Neuronal stem cell (in vitro differentiated cells): Measurements from ENCODE around the gene PKP4.

Experiments used
- DNase-seq: peaks from one replicate; pipeline ENCODE4 v3.0.0-alpha.2; 2013; ENCODE audit warnings: low spot score
- H2AFZ ChIP-seq: one replicate; pipeline ENCODE4 v1.6.1; 2013; ENCODE audit warnings: mild to moderate bottlenecking, low read length, inconsistent platforms
- H2AK5ac ChIP-seq: 2 replicates; pipeline ENCODE4 v1.6.1; 2013; ENCODE audit warnings: low read depth, mild to moderate bottlenecking, inconsistent platforms, low read length, moderate library complexity, mixed read lengths
- H2BK120ac ChIP-seq: 2 replicates; pipeline ENCODE4 v1.6.1; 2013; ENCODE audit warnings: low read depth, mild to moderate bottlenecking, inconsistent platforms, low read length, moderate library complexity, mixed read lengths
- H2BK12ac ChIP-seq: one replicate; pipeline ENCODE4 v1.6.1; 2013; ENCODE audit warnings: low read length, inconsistent platforms
- H2BK15ac ChIP-seq: 2 replicates; pipeline ENCODE4 v1.6.1; 2013; ENCODE audit warnings: mild to moderate bottlenecking, low read length, inconsistent platforms, mixed read lengths
- H2BK5ac ChIP-seq: one replicate; pipeline ENCODE4 v1.6.1; 2013; ENCODE audit warnings: inconsistent platforms, mild to moderate bottlenecking, low read length, moderate library complexity
- H3K14ac ChIP-seq: one replicate; pipeline ENCODE4 v1.6.1; 2013; ENCODE audit warnings: low read length, inconsistent platforms
- H3K18ac ChIP-seq: 2 replicates; pipeline ENCODE4 v1.6.1; 2013; ENCODE audit warnings: low read length, inconsistent platforms
- H3K23ac ChIP-seq: 2 replicates; pipeline ENCODE4 v1.6.1; 2013; ENCODE audit warnings: low read depth, mild to moderate bottlenecking, mixed read lengths, low read length, inconsistent platforms; ENCODE audit not compliant: poor library complexity
- H3K27ac ChIP-seq: replicated peaks from 3 replicates; pipeline ENCODE4 v1.5.1; 2013; ENCODE audit warnings: low read length, inconsistent platforms
- H3K27me3 ChIP-seq, 3 experiments: 2 replicates each; pipeline ENCODE4 v1.6.1; 2013; ENCODE audit warnings: low read length in 3 of 3, mild to moderate bottlenecking in 2 of 3, inconsistent platforms in 1 of 3, low read depth in 1 of 3, mixed read lengths in 1 of 3, moderate library complexity in 1 of 3; ENCODE audit not compliant: control insufficient read depth in 3 of 3, insufficient read depth in 3 of 3
- H3K36me3 ChIP-seq, 2 donors: replicated peaks in 1 of 2; 2 replicates each; pipeline ENCODE4 v1.6.1; 2013; ENCODE audit warnings: low read length in 2 of 2; ENCODE audit not compliant: control insufficient read depth in 2 of 2, insufficient read depth in 2 of 2
- H3K4ac ChIP-seq: 2 replicates; pipeline ENCODE4 v1.6.1; 2013; ENCODE audit warnings: inconsistent platforms, mild to moderate bottlenecking, low read length, moderate library complexity
- H3K4me1 ChIP-seq, 2 donors: 1 replicate in 1 of 2; 2 replicates in 1 of 2; pipeline ENCODE4 v1.6.1; 2013; ENCODE audit warnings: low read length in 2 of 2, low read depth in 1 of 2; ENCODE audit not compliant: control insufficient read depth in 2 of 2, insufficient read depth in 1 of 2
- H3K4me2 ChIP-seq: one replicate; pipeline ENCODE4 v1.6.1; 2013; ENCODE audit warnings: mild to moderate bottlenecking, low read length, inconsistent platforms; ENCODE audit not compliant: insufficient read depth, poor library complexity, severe bottlenecking
- H3K4me3 ChIP-seq, 2 donors: 2 replicates each; pipeline ENCODE4 v1.5.1; 2013; ENCODE audit warnings: low read length in 2 of 2, mild to moderate bottlenecking in 2 of 2, inconsistent platforms in 1 of 2, moderate library complexity in 1 of 2
- H3K79me1 ChIP-seq: one replicate; pipeline ENCODE4 v1.6.1; 2013; ENCODE audit warnings: low read depth, mild to moderate bottlenecking, inconsistent platforms, low read length, moderate library complexity
- H3K9ac ChIP-seq: one replicate; pipeline ENCODE4 v1.6.1; 2013; ENCODE audit warnings: mild to moderate bottlenecking, low read depth, low read length, inconsistent platforms; ENCODE audit not compliant: poor library complexity
- H3K9me3 ChIP-seq, 2 donors: replicated peaks in 1 of 2; 2 replicates each; pipeline versions ENCODE3 to v1.6.1; 2013; ENCODE audit warnings: low read length in 2 of 2, mild to moderate bottlenecking in 2 of 2, inconsistent platforms in 1 of 2, low read depth in 1 of 2, mixed read lengths in 1 of 2, moderate library complexity in 1 of 2; ENCODE audit not compliant: control insufficient read depth in 2 of 2, insufficient read depth in 1 of 2
- H4K8ac ChIP-seq: one replicate; pipeline ENCODE4 v1.6.1; 2013; ENCODE audit warnings: low read depth, mild to moderate bottlenecking, inconsistent platforms, low read length, moderate library complexity
- H4K91ac ChIP-seq: one replicate; pipeline ENCODE4 v1.6.1; 2013; ENCODE audit warnings: low read length, low read depth, mild to moderate bottlenecking, inconsistent platforms; ENCODE audit not compliant: poor library complexity
- WGBS, 2 donors: extraction: QIAGEN DNeasy Blood & Tissue Kit; methylation state at CpG; one replicate each; pipeline ENCODE4 v1.1.7; 2013; ENCODE audit warnings: missing lambda C conversion rate in 2 of 2, mixed read lengths in 1 of 2; ENCODE audit not compliant: insufficient read length in 2 of 2, insufficient replicate concordance in 1 of 2; ENCODE audit errors: extremely low coverage in 2 of 2; 5-methylcytosine and 5-hydroxymethylcytosine counted together

PKP4 gene

GRCh38 chr2:158656492-158657229 is 199.9 kb downstream of the PKP4 start:
- DNase-seq = no peak
- no peak overlapping the region for H4K91ac ChIP-seq
- H3K4me2 ChIP-seq = no peak overlapping the region
- no peak overlapping the region for H2BK120ac ChIP-seq
- no peak overlapping the region for H3K4ac ChIP-seq
- H3K36me3 ChIP-seq = peaks cover 15 to 16% of the 10 kb centered on the region in 2 donors
- H2BK15ac ChIP-seq = no peak overlapping the region
- H3K18ac ChIP-seq = no peak overlapping the region
- H4K8ac ChIP-seq = no peak overlapping the region
- H3K14ac ChIP-seq = no peak overlapping the region
- H2AK5ac ChIP-seq = no peak overlapping the region
- H3K9ac ChIP-seq = peak overlapping the region; percentile 24
- no peak overlapping the region for H2BK12ac ChIP-seq
- no peaks in the 10 kb centered on the region for H3K27me3 ChIP-seq
- H3K23ac ChIP-seq = no peak overlapping the region
- H3K4me3 ChIP-seq = no peak overlapping the region
- WGBS, 2 donors = no CpG with 5 or more reads among the region's 10 CpGs
- H3K9me3 ChIP-seq = no peaks in the 10 kb centered on the region
- H2BK5ac ChIP-seq = no peak overlapping the region
- H3K79me1 ChIP-seq = no peaks in the 10 kb centered on the region
- no peak overlapping the region for H3K27ac ChIP-seq
- H3K4me1 ChIP-seq = no peaks in the 10 kb centered on the region
- H2AFZ ChIP-seq = no peak overlapping the region

GRCh38 chr2:158658396-158658795 is 201.6 kb downstream of the PKP4 start:
- Histone ChIP-seq H3K4me2 (no peak overlapping the region), H2BK120ac (no peak overlapping the region), H2BK15ac (no peak overlapping the region), H3K79me1 (no peaks in the 10 kb centered on the region), H2AK5ac (no peak overlapping the region), H4K91ac (no peak overlapping the region), H2AFZ (no peak overlapping the region), H2BK12ac (no peak overlapping the region), H3K4ac (no peak overlapping the region), H3K36me3 (peaks cover 25 to 29% of the 10 kb centered on the region in 2 donors), H3K9me3 (no peaks in the 10 kb centered on the region), H3K9ac (no peak overlapping the region), H3K18ac (no peak overlapping the region), H2BK5ac (no peak overlapping the region), H3K27ac (no peak overlapping the region), H4K8ac (no peak overlapping the region), H3K14ac (no peak overlapping the region), H3K27me3 (no peaks in the 10 kb centered on the region), H3K4me1 (no peaks in the 10 kb centered on the region), H3K23ac (no peak overlapping the region), H3K4me3 (no peak overlapping the region)
- DNase-seq = no peak
- WGBS, 2 donors = no CpG with 5 or more reads among the region's 2 CpGs

DNA sequence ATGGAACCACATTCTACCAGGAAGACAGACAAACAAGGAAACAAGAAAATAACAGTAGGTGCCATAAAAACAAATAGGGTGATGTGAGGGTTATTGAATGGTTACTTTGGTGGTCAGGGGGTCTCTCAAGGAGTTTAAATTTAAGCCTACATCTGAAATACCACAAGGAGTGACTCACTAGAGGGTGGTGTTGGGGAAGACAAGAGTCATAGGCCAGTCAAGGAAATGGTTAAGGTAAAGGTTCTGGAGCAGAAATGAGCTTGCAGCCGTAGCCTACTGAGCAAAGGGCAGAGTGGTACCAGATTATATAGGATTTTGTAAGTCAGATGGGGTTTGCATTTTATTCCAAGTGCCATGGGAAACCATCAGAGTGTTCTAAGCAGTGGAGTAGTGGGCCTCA is 202.7 kb downstream of the PKP4 start:
- Histone ChIP-seq H3K4me3 (no peak overlapping the region), H2BK5ac (no peak overlapping the region), H3K14ac (no peak overlapping the region), H2BK15ac (no peak overlapping the region), H2AFZ (no peak overlapping the region), H2BK120ac (no peak overlapping the region), H3K79me1 (no peaks in the 10 kb centered on the region), H3K23ac (no peak overlapping the region), H2AK5ac (no peak overlapping the region), H4K91ac (no peak overlapping the region), H3K18ac (no peak overlapping the region), H3K27ac (no peak overlapping the region), H3K9me3 (no peaks in the 10 kb centered on the region), H3K4me1 (no peaks in the 10 kb centered on the region), H3K4me2 (no peak overlapping the region), H3K9ac (no peak overlapping the region), H2BK12ac (no peak overlapping the region), H3K36me3 (peaks cover 35 to 40% of the 10 kb centered on the region in 2 donors), H4K8ac (no peak overlapping the region), H3K27me3 (no peaks in the 10 kb centered on the region), H3K4ac (no peak overlapping the region)
- WGBS, 2 donors = no CpG with 5 or more reads among the region's 1 CpG
- no peak for DNase-seq

GRCh38 chr2:158661231-158661630 is 204.5 kb downstream of the PKP4 start:
- H2BK12ac ChIP-seq = no peak overlapping the region
- no peak overlapping the region for H3K4me2 ChIP-seq
- no peak overlapping the region for H3K27ac ChIP-seq
- no peak overlapping the region for H2AFZ ChIP-seq
- no peak overlapping the region for H3K4me3 ChIP-seq
- H3K14ac ChIP-seq = no peak overlapping the region
- no peak overlapping the region for H2BK5ac ChIP-seq
- WGBS, 2 donors = no CpG with 5 or more reads among the region's 14 CpGs
- H3K27me3 ChIP-seq = no peaks in the 10 kb centered on the region
- H3K23ac ChIP-seq = peak overlapping the region; percentile 25
- H2AK5ac ChIP-seq = no peak overlapping the region
- H3K79me1 ChIP-seq = no peaks in the 10 kb centered on the region
- H3K18ac ChIP-seq = no peak overlapping the region
- no peak overlapping the region for H3K9ac ChIP-seq
- no peak overlapping the region for H2BK15ac ChIP-seq
- no peak overlapping the region for H2BK120ac ChIP-seq
- H4K8ac ChIP-seq = no peak overlapping the region
- DNase-seq = no peak
- no peak overlapping the region for H3K4ac ChIP-seq
- H3K4me1 ChIP-seq = no peaks in the 10 kb centered on the region
- no peak overlapping the region for H4K91ac ChIP-seq
- peaks cover 38 to 56% of the 10 kb centered on the region in 2 donors for H3K36me3 ChIP-seq
- no peaks in the 10 kb centered on the region for H3K9me3 ChIP-seq
